HepG2 (cell line): ENCODE data around the gene SETD1B. TPM values are rescaled to one million over a fixed set of nuclear protein-coding genes. Genes with fewer than 3 reads are reported as not detected.

ENCODE experiments used
- EZH2 ChIP-seq: conservative IDR thresholded peaks from 2 replicates; pipeline ENCODE4 v1.6.1; 2012; ENCODE audit warnings: mild to moderate bottlenecking, low read depth, low read length, moderate library complexity
- GZF1 ChIP-seq: sonication (generic); formaldehyde crosslinking; IDR thresholded peaks from 2 replicates; pipeline ENCODE4 v1.5.1; 2020; ENCODE audit warnings: mild to moderate bottlenecking, missing genetic modification reagents
- HOXA5 ChIP-seq: sonication (generic); formaldehyde crosslinking; IDR thresholded peaks from 2 replicates; pipeline ENCODE4 v1.4.0; 2020; ENCODE audit warnings: missing genetic modification reagents
- ISL2 ChIP-seq: sonication (generic); formaldehyde crosslinking; IDR thresholded peaks from 2 replicates; pipeline ENCODE4 v1.5.0; 2020; ENCODE audit warnings: missing genetic modification reagents
- MAFF ChIP-seq: IDR thresholded peaks from 2 replicates; pipeline ENCODE4 v1.6.1; 2011; ENCODE audit warnings: low read depth, low read length, improper control_type of control experiment
- MYNN ChIP-seq: sonication (generic); formaldehyde crosslinking; IDR thresholded peaks from 2 replicates; pipeline ENCODE4 v1.4.0; 2020; ENCODE audit warnings: mild to moderate bottlenecking, low read depth, missing genetic modification reagents
- RBM22 ChIP-seq: fragments of 200-400 bp; formaldehyde crosslinking; optimal IDR thresholded peaks from 2 replicates; pipeline ENCODE3; 2017; ENCODE audit warnings: mild to moderate bottlenecking, low read length, moderate library complexity
- RORA ChIP-seq: sonication (generic); formaldehyde crosslinking; IDR thresholded peaks from 2 replicates; pipeline ENCODE4 v1.5.0; 2020; ENCODE audit warnings: mild to moderate bottlenecking, missing genetic modification reagents, moderate library complexity
- TBX3 ChIP-seq: fragments of 450-650 bp; IDR thresholded peaks from 2 replicates; pipeline ENCODE4 v1.6.1; 2017; ENCODE audit warnings: antibody characterized with exemption, mild to moderate bottlenecking, inconsistent platforms, borderline replicate concordance
- ZMYM4 ChIP-seq: sonication (generic); formaldehyde crosslinking; IDR thresholded peaks from 2 replicates; pipeline ENCODE4 v1.8.1; 2023; ENCODE audit warnings: mild to moderate bottlenecking, missing genetic modification reagents
- ZNF10 ChIP-seq: sonication (generic); formaldehyde crosslinking; IDR thresholded peaks from 2 replicates; pipeline ENCODE4 v1.4.0; 2020; ENCODE audit warnings: mild to moderate bottlenecking, low read depth, missing genetic modification reagents, borderline replicate concordance
- ZNF256 ChIP-seq: sonication (generic); formaldehyde crosslinking; conservative IDR thresholded peaks from 2 replicates; pipeline ENCODE4 v1.4.0; 2020; ENCODE audit warnings: missing genetic modification reagents
- ZNF451 ChIP-seq: sonication (generic); formaldehyde crosslinking; IDR thresholded peaks from 2 replicates; pipeline ENCODE4 v1.5.0; 2020; ENCODE audit warnings: mild to moderate bottlenecking, missing genetic modification reagents
- ZNF512 ChIP-seq: sonication (generic); formaldehyde crosslinking; IDR thresholded peaks from 2 replicates; pipeline ENCODE4 v1.4.0; 2020; ENCODE audit warnings: mild to moderate bottlenecking, missing genetic modification reagents
- ZNF569 ChIP-seq: sonication (generic); formaldehyde crosslinking; IDR thresholded peaks from 2 replicates; pipeline ENCODE4 v1.5.0; 2020; ENCODE audit warnings: mild to moderate bottlenecking, missing genetic modification reagents, moderate library complexity, borderline replicate concordance
- ZNF670 ChIP-seq: sonication (generic); formaldehyde crosslinking; IDR thresholded peaks from 2 replicates; pipeline ENCODE4 v1.8.0; 2022; ENCODE audit warnings: mild to moderate bottlenecking, missing genetic modification reagents, borderline replicate concordance
- ZNF839 ChIP-seq: sonication (generic); formaldehyde crosslinking; IDR thresholded peaks from 2 replicates; pipeline ENCODE4 v1.4.0; 2020; ENCODE audit warnings: missing genetic modification reagents, mild to moderate bottlenecking, borderline replicate concordance
- ZSCAN22 ChIP-seq: sonication (generic); formaldehyde crosslinking; IDR thresholded peaks from 2 replicates; pipeline ENCODE4 v1.4.0; 2020; ENCODE audit warnings: mild to moderate bottlenecking, missing genetic modification reagents
- polyA plus RNA-seq, 8 experiments: library from polyadenylated mRNA; depleted of rRNA in 3 of 8; stranded (reverse) in 7 of 8; unstranded in 1 of 8; fragments of >200 nt; fragmentation: Illumina TruSeq in 4 of 8; extraction: Trizol in 4 of 8; gene quantifications; 2 replicates each; pipeline versions ENCODE4 v1.2.1 to v1.2.3, GENCODE V29; 2011 to 2016; ENCODE audit warnings: low read depth in 4 of 8, missing spikeins in 1 of 8, mixed read lengths in 1 of 8; ENCODE audit not compliant: insufficient read depth in 1 of 8
- total RNA-seq, 5 experiments: library from RNA; depleted of rRNA; stranded (reverse); fragments of >200 nt; fragmentation: Illumina TruSeq; extraction: Trizol; gene quantifications; 2 replicates each; pipeline ENCODE4 v1.2.3, GENCODE V29; 2016; ENCODE audit warnings: low read depth in 1 of 5
- TF ChIP-seq, protein P1 (sequence below): sonication (generic); formaldehyde crosslinking; IDR thresholded peaks from 2 replicates; pipeline ENCODE4 v1.4.0; 2020; ENCODE audit warnings: mild to moderate bottlenecking, missing genetic modification reagents
- TF ChIP-seq, protein P2 (sequence below): sonication (generic); formaldehyde crosslinking; IDR thresholded peaks from 2 replicates; pipeline ENCODE4 v1.5.0; 2020; ENCODE audit warnings: mild to moderate bottlenecking, missing genetic modification reagents, borderline replicate concordance

Gene SETD1B
- total and polyA plus RNA-seq, 2 of the 13 experiments (the other 11 are each of a cell fraction or from before 2014, with no cell fraction given) = 1.1 to 1.4 TPM

GRCh38 chr12:121799842-121800693 lies 3.7 kb upstream of the SETD1B start (continued):
- TF ChIP-seq ZNF256 (CRISPR knock-in tag) (no peak; the same call in 1 of the 2 replicates), ZNF512 (CRISPR knock-in tag) (no peak), MYNN (CRISPR knock-in tag) (no peak), ZNF451 (no peak), ZMYM4 (no peak; the same call in 1 of the 2 replicates), RORA (CRISPR knock-in tag) (no peak), RBM22 (no peak), ISL2 (peak; percentile 46), ZSCAN22 (CRISPR knock-in tag) (no peak), EZH2 (no peak), ZNF839 (CRISPR knock-in tag) (no peak), HOXA5 (peak; percentile 86), ZNF10 (no peak), ZNF569 (CRISPR knock-in tag) (no peak), TBX3 (peak; percentile 27; the same call in 1 of the 2 replicates), ZNF670 (CRISPR knock-in tag) (no peak; the same call in 1 of the 2 replicates), MAFF (no peak), GZF1 (no peak)
- TF ChIP-seq, protein P1, sequence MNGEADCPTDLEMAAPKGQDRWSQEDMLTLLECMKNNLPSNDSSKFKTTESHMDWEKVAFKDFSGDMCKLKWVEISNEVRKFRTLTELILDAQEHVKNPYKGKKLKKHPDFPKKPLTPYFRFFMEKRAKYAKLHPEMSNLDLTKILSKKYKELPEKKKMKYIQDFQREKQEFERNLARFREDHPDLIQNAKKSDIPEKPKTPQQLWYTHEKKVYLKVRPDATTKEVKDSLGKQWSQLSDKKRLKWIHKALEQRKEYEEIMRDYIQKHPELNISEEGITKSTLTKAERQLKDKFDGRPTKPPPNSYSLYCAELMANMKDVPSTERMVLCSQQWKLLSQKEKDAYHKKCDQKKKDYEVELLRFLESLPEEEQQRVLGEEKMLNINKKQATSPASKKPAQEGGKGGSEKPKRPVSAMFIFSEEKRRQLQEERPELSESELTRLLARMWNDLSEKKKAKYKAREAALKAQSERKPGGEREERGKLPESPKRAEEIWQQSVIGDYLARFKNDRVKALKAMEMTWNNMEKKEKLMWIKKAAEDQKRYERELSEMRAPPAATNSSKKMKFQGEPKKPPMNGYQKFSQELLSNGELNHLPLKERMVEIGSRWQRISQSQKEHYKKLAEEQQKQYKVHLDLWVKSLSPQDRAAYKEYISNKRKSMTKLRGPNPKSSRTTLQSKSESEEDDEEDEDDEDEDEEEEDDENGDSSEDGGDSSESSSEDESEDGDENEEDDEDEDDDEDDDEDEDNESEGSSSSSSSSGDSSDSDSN (CRISPR knock-in tag) = peak; percentile 40
- TF ChIP-seq, protein P2, sequence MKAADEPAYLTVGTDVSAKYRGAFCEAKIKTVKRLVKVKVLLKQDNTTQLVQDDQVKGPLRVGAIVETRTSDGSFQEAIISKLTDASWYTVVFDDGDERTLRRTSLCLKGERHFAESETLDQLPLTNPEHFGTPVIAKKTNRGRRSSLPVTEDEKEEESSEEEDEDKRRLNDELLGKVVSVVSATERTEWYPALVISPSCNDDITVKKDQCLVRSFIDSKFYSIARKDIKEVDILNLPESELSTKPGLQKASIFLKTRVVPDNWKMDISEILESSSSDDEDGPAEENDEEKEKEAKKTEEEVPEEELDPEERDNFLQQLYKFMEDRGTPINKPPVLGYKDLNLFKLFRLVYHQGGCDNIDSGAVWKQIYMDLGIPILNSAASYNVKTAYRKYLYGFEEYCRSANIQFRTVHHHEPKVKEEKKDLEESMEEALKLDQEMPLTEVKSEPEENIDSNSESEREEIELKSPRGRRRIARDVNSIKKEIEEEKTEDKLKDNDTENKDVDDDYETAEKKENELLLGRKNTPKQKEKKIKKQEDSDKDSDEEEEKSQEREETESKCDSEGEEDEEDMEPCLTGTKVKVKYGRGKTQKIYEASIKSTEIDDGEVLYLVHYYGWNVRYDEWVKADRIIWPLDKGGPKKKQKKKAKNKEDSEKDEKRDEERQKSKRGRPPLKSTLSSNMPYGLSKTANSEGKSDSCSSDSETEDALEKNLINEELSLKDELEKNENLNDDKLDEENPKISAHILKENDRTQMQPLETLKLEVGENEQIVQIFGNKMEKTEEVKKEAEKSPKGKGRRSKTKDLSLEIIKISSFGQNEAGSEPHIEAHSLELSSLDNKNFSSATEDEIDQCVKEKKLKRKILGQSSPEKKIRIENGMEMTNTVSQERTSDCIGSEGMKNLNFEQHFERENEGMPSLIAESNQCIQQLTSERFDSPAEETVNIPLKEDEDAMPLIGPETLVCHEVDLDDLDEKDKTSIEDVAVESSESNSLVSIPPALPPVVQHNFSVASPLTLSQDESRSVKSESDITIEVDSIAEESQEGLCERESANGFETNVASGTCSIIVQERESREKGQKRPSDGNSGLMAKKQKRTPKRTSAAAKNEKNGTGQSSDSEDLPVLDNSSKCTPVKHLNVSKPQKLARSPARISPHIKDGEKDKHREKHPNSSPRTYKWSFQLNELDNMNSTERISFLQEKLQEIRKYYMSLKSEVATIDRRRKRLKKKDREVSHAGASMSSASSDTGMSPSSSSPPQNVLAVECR (CRISPR knock-in tag) = peak; percentile 72; the same call in 1 of the 2 replicates
